T47D (cell line): Measurements from ENCODE around the gene LKAAEAR1.

ENCODE experiments used
- DNase-seq, 2 experiments: peaks; one replicate each; pipeline versions ENCODE4 v3.0.0 to v3.0.0-alpha.2; 2011 to 2012; ENCODE audit warnings: low read depth in 1 of 2, low spot score in 1 of 2
- JUND ChIP-seq: IDR thresholded peaks from 2 replicates; pipeline ENCODE4 v1.6.1; 2012; ENCODE audit warnings: low read depth
- in situ Hi-C: cut with HindIII; loops from 2 replicates; pipeline ENCODE4 v1.10.0; 2016; ENCODE audit warnings: low sequenced_read_pairs, low pct_unique_long_range_greater_than_20kb

The LKAAEAR1 gene

DNA sequence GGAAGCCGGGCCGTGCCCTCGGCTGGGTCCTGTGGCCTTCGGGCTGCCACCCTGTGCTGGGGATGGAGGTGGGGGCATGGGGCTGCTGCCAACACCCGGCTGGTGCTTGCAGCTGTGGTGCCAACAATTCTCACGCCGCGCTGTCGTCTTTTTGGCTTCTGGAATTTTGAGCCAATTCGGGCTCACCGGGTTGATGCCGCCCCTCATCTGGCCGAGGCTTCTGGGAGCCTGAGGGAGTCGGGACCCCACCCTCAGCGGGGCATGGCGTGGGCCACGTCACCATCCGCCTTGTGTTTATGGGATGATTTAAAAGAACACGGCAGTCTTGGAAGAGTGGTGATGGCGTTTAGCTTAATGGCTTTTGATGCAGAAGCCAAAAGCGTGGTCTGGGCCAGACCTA, 31.8 kb upstream of the LKAAEAR1 start:
- no peak for DNase-seq
- in situ Hi-C loops: no loop called here
- no peak for TF ChIP-seq JUND

DNA sequence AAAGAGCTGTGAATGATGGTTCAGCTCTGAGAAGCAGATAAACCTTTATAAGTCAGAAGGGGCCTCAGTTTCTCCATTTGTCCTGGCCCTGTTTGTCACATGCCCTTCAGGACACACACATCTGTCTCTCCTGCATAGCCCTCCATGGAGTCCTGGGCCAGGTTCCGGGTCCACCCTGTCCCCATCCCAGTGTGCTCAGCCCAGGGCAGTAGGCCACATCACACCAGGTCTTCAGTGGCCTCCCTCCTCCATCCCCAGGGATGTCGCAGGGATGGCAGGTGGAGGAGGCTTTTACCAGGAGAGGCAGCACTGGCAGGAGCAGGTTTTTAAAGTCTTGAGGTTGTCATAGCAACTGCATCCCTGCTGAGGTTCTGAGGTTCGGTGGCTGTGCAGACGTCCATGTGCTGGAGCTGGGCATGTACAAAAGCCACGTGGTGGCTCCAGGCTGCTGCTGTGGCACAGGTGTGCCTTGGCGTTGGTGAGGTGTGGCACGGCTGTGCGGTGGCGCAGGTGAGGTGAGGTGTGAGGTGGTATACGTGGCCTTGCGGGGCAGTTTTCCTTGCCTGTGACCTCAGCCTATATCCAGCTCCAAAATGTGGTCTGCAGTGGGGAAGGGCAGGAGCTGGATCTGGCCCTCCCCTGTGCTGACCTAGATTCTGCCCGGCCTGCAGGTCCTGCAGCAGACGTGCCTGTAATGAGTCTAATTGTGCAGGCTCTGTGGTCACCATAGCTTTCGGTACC, 31.1 kb upstream of the LKAAEAR1 start:
- DNase-seq: no peak
- TF ChIP-seq JUND: no peak
- in situ Hi-C loops: no loop called here

DNA sequence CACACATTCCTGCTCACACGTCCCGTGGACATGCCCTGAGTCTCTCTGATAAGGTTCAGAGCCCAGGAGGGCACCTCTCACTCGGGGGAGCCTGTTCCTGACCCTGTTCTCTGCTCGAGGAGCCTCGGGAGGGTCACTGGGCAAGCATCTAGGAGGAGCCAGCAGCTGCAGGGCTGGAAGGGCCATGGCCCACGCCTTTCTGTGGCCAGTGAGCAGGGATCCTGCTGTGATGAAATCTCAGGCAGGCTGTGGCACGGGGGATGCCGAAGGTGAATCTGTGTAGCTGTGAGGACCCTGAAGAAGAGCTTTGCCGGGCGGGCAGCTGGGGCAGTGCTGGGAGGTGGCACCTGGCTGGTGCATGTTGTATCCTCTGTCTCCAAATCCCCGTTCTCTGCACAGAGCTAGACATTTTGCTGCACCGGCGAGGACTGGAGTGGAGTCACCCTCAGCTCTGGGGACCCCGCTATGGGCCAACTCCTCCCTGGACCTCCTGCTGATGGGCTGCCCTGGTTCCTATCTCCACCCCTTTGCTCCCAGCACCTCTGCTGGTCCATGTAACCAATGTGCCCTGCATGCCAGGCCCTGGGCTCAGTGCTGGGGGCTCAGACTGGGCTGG, 30.3 kb upstream of the LKAAEAR1 start:
- in situ Hi-C loops: no loop called here
- TF ChIP-seq JUND: no peak
- no peak for DNase-seq

DNA sequence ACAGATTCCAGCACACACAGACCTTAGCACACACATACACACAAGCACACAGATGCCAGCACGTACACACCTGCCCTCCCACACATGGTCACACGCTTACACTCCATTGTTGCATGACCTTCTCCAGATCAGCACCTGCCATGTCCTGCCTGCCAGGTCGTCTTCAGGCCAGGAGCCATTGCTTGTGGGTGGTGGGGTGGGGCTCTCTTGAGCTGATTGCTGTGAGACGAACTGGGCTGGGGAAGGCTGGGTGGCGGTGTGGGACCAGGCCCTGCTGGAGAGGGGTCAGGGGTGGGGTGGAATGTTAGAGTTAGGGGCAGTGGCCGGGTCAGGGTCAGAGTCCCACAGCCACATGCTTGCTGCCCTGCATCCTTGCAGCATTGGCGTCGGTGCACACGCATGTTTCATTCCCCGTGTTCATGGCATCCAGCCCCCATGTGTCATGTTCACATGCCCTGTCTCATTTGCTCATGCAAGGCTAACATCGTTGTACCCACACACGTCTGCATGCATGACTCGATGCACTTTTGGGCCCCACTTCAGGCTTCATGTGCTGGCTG, 29.7 kb upstream of the LKAAEAR1 start:
- in situ Hi-C loops: no loop called here
- TF ChIP-seq JUND: no peak
- no peak for DNase-seq

DNA sequence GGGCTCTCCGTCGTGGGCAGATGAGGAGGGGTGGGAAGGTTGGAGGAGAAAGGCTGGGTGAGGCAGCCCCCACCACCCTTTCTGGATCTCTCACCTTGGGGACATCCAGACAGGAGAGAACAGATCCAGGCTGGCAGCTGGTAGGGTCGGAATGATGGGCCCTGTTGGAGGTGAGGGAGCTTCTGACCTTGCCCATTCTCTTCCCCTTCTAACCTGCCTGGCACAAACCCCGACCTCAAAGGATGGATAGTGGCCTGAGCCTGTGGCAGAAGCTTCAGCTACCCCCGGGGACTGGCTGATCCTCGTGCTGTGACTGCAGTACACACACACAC, 29.2 kb upstream of the LKAAEAR1 start:
- no peak for TF ChIP-seq JUND
- DNase-seq: no peak
- in situ Hi-C loops: no loop called here

DNA sequence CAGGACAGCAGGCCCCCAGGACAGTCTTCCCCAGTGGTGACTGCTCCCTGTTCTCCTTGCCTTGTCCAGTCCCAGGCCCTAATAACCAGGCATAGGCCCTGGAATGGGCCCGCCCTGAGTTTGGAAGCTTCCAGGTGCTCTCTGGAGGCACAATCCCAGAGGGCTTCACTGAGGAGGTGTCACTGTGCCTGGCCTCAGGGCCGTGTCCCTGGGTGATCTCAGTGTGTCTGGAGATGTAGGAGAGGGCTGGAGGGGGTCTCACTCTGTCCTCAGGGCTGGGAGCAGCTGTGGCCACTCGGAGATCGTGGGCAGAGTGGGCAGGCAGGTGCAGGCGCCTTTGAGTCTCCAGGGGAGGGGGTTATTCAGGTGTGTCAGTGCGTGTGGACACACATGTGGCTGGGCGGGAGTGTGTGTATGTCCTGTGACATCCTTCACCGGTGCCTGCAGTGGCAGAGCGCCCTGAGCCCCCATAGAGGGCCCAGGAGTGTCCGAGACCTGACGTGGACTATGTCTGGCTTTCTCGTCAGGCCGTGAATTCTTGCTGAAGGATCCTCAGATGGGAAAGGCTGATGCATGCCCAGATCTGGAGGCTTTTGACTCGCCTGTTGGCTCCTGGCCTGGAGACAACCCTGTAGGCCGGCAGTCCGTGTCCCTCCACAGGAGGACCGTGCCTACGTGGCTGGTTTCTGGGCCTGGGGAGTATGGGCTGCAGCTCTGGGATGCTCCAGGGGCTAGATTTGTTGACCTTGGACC, 28.7 kb upstream of the LKAAEAR1 start:
- in situ Hi-C loops: no loop called here
- no peak for TF ChIP-seq JUND
- DNase-seq: no peak

DNA sequence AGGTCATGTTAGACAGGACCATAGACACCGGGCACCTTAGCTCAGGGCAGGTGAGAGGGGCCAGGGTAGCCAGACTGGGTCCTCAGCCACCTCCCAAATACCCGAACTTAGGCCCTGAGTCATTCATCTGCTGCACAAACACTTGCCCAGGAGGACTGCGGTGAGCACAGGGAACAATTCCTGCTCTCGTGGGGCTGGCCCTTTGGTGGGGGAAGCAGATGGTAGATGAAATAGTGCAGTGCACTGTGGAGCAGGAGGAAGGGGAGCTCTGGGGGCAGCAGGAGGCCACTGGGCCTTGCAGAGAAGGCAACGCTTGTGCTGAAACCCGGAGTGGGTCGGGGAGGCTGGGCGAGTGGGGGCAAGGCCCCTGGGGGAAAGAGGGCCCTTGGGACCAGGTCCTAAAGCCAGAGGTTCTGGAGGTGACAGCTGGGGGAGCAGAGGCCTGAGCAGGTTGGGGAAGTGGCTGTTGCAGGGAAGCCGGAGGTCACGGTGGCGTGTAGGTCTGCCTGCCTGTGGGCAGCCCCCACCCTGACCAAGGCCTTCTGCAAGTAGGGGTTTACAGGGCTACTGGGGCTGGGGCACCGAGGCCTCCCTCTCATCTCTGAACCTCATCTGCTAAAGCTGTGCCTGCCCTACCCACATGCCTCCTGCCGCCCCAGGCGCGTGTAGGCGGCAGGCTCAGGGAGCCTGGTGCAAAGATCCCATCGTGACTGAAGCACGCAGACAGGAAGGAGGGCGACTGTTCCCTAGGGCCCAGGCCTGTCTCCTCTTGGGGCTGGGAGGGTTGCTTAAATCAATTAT, 27.8 kb upstream of the LKAAEAR1 start:
- in situ Hi-C loops: no loop called here

DNA sequence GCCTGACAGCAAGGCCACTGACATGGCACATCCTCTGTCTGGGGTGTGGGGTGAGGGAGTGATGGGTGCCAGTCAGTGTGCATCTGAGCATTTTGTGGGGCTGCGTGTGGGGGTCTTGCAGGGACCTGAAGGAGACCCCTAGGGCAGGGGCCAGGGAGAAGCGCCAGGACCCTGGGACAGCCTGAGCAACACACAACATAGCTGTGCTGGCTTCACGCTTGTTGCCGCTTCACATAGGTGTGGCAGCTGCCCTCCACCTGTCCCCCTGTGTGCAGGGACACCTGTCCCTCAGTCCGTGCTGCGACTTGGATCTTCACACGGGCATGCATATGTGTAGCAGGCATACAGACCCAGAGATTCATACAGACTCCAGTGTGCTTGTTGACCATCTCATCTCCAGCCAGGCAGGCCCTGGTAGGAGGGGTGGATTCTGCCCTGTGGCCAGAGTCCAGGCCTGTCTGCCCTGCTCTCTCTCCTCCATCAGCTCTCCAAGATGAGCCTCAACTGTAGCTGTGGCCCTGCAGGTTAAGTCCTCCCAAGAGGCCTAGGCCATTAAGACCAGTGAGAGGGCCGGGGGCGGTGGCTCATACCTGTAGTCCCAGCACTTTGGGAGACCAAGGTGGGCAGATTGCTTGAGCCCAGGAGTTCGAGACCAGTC, 26.3 kb upstream of the LKAAEAR1 start:
- no peak for TF ChIP-seq JUND
- in situ Hi-C loops: no loop called here
- DNase-seq: no peak

More for the DNA sequence above, 27.8 kb upstream of the LKAAEAR1 start:
- no peak for TF ChIP-seq JUND
- no peak for DNase-seq

DNA sequence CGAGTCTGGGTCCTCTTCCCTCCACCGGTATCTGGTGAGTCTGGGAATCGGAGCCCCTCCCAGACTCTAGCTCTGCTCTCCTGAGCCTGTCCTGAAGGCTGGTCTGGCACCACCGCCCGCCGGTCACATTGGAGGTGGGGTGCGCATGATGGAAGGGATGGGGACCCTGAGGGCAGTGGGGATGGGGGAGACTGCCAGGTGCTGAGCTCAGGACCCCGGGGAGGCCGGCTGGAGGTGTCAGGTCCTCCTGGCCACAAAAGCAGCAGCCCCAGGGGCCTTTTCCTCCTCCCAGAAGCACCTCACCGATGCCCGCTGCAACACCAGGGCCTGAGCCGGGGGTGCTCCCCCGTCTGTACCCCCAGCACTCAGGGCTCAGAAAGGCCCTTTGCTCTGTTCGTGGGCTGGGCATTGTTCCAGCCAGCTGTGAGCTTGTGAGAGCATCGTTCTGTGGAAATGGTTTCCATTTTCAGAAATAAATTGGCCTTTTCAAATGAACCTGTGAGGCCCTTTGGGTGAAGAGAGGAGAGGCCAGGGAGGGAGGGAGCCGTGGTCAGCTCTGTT, 25.7 kb upstream of the LKAAEAR1 start:
- DNase-seq: no peak
- in situ Hi-C loops: no loop called here
- no peak for TF ChIP-seq JUND

DNA sequence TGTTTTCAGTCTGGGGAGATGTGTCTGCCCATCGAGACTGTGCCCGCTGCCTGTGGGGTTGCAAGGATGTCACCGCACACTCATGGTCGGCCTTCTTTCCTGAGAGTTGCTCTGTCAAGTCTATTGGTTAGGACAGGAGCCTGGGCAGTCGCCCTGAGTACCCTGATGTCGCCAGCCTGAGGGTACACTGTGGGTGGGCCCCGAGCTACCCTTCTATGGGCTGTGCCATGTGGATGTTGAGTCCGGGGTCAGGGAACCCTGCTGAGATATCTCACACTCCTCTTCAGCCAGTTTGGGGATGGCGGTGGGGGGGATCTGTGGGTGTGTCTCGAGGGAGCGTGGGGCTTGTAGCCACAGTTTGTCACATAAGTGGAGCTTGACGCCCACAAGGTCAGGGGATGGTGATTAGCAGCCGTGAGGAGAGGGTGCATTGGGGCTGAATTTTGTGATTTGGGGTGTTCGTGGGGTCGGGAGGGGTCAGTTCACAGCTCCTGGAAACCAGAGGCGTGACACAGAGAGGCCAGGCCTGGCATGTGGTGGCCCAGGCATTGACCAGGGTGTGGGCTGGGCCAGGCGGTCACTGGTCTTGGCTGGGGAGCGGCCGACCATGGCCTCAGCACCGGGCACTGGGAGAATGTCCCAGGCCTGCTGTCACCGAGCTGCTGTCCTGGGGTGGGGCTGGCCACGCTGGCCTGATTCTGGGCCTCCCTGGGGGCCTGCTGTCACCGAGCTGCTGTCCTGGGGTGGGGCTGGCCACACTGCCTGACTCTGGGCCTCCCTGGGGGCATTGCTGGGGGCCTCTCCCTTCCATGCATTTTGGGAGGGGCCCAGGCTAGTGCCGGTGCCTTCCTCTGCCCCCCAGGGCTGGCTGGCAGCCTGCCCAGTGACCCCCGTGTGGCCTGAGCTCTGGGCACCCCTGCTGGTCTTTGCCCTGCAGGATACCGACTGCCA, 24.8 kb upstream of the LKAAEAR1 start:
- no peak for TF ChIP-seq JUND
- DNase-seq: no peak
- in situ Hi-C loops: no loop called here

DNA sequence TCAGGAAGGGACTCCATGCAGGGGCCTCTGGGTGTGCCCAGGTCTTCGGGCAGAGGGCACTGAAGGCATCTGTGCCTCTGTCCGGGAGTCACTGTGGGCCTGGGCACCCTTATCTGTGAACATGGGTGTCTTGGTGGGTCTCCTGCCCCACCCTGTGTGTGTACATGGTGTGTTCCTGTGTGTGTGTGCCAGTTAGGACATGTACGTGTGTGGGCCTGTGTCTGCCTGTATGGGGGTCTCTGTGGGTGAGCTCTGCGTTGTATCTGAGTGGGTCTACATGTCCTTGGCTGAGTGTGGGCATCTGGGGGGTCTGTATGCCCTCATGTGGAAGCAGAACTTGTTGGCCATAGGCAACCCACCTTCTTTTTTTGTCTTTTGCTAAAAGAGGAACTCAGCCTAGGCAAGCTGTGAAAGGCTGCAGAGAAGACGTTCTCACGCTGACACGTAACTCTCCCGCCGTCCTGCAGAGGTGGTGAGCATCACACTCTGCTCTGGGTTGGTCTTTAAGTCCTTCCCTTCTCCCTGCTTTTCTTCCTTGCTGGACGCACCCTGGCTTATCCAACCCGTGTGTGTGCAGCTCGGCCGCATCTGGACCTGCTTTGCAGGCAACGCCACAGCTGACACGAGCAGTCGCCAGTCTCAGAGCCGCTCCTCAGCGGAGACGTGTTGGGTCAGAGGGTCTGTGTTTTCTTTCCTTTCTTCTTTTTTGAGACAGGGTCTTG, 23.7 kb upstream of the LKAAEAR1 start:
- TF ChIP-seq JUND: no peak
- in situ Hi-C loops: no loop called here
- no peak for DNase-seq
